DOHH2 (cell line): ENCODE measurements around the gene ZDHHC1.

Experiments used
- EZH2phosphoT487 ChIP-seq: fragments of 200-600 bp; sonication (generic); IDR thresholded peaks from 2 replicates; pipeline ENCODE4 v1.6.1; 2017; ENCODE audit warnings: borderline replicate concordance, mild to moderate bottlenecking, antibody characterized with exemption, low read length, moderate library complexity, mixed read lengths
- TF ChIP-seq, protein P1 (sequence below): fragments of 200-600 bp; sonication (generic); IDR thresholded peaks from one replicate; pipeline ENCODE4 v1.5.1; 2014; ENCODE audit warnings: antibody characterized with exemption, mild to moderate bottlenecking, low read depth, low read length; ENCODE audit not compliant: poor library complexity, severe bottlenecking

DNA sequence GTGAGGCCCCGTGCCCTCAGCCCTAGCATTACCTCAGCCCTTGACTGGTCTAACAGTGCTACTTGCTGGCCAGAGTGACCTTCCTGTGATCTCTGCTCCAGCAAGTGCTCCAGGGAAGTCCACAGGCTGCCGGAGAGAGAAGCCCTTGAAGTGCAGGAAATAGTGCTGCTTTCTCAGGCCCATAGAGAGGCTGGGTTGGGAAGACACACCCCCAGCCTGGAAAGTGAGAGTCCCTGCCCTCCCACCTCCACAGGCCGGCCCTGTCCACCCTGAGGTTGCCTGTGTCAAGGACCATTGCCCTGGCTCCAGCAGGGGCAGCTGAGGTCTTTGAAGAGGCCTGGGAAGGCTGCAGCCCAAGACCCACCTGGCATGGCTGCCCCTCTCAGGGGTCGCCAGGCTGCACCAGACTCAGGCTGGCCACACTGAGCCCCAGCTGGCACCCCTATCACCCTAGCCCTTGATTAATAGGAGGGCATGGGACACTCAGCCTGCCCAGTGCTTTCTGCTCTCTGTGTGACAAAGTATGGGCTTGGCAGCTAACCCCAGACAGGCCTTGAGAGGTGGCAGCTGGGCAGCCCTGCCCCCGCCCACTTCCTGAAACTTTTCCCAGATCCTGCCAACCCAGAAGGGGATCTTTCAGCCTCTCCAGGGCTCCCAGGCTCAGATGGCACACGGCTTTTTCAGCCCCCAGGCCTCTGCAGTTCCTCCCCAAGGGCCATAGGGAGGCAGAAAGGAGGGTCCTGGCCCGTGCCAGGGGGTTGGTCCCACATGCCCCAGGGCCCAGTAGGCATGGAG, 43.0 kb upstream of the ZDHHC1 start:
- TF ChIP-seq, protein P1, sequence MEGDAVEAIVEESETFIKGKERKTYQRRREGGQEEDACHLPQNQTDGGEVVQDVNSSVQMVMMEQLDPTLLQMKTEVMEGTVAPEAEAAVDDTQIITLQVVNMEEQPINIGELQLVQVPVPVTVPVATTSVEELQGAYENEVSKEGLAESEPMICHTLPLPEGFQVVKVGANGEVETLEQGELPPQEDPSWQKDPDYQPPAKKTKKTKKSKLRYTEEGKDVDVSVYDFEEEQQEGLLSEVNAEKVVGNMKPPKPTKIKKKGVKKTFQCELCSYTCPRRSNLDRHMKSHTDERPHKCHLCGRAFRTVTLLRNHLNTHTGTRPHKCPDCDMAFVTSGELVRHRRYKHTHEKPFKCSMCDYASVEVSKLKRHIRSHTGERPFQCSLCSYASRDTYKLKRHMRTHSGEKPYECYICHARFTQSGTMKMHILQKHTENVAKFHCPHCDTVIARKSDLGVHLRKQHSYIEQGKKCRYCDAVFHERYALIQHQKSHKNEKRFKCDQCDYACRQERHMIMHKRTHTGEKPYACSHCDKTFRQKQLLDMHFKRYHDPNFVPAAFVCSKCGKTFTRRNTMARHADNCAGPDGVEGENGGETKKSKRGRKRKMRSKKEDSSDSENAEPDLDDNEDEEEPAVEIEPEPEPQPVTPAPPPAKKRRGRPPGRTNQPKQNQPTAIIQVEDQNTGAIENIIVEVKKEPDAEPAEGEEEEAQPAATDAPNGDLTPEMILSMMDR, result no peak
- no peak for TF ChIP-seq EZH2phosphoT487
